SK-N-SH treated with all-trans-retinoic acid at 6 μM for 48 hours (cell line): Measurements from ENCODE around the gene MEF2B.

ENCODE experiments used
- ARNTL ChIP-seq: fragments of 450-650 bp; formaldehyde crosslinking; IDR thresholded peaks from 2 replicates; pipeline ENCODE4 v1.5.0; 2020; ENCODE audit warnings: low read depth, mild to moderate bottlenecking, moderate library complexity, borderline replicate concordance
- BACH2 ChIP-seq: fragments of 250-450 bp; sonication (Bioruptor Pico); IDR thresholded peaks from 2 replicates; pipeline ENCODE4 v1.9.0; 2021; ENCODE audit warnings: mild to moderate bottlenecking, borderline replicate concordance
- CREB5 ChIP-seq: fragments of 250-450 bp; sonication (Bioruptor Pico); IDR thresholded peaks from 2 replicates; pipeline ENCODE4 v1.5.1; 2020; ENCODE audit warnings: low read depth, mild to moderate bottlenecking, moderate library complexity
- GLIS3 ChIP-seq: fragments of 250-450 bp; sonication (Bioruptor Pico); IDR thresholded peaks from 2 replicates; pipeline ENCODE4 v1.5.0; 2020; ENCODE audit warnings: mild to moderate bottlenecking, moderate library complexity
- OSR1 ChIP-seq: fragments of 250-450 bp; sonication (Bioruptor Pico); IDR thresholded peaks from 2 replicates; pipeline ENCODE4 v1.8.0; 2022; ENCODE audit warnings: moderate library complexity, mild to moderate bottlenecking, inconsistent platforms
- POU6F1 ChIP-seq: fragments of 250-450 bp; sonication (Bioruptor Pico); IDR thresholded peaks from 2 replicates; pipeline ENCODE4 v1.8.0; 2021; ENCODE audit warnings: low read depth, mild to moderate bottlenecking, moderate library complexity, borderline replicate concordance
- SNAI2 ChIP-seq: fragments of 250-450 bp; sonication (Bioruptor Pico); IDR thresholded peaks from 2 replicates; pipeline ENCODE4 v1.5.0; 2020; ENCODE audit warnings: mild to moderate bottlenecking, moderate library complexity
- TCF4 ChIP-seq: fragments of 250-450 bp; sonication (Bioruptor Pico); IDR thresholded peaks from 2 replicates; pipeline ENCODE4 v1.8.0; 2021; ENCODE audit warnings: mild to moderate bottlenecking, moderate library complexity, borderline replicate concordance
- ZFP3 ChIP-seq: fragments of 250-450 bp; sonication (Bioruptor Pico); IDR thresholded peaks from 2 replicates; pipeline ENCODE4 v1.5.0; 2020; ENCODE audit warnings: mild to moderate bottlenecking, moderate library complexity
- ZFP30 ChIP-seq: fragments of 450-650 bp; formaldehyde crosslinking; IDR thresholded peaks from 2 replicates; pipeline ENCODE4 v1.5.0; 2022; ENCODE audit warnings: mild to moderate bottlenecking, moderate library complexity
- ZNF8 ChIP-seq: fragments of 450-650 bp; formaldehyde crosslinking; IDR thresholded peaks from 2 replicates; pipeline ENCODE4 v1.5.0; 2020; ENCODE audit warnings: mild to moderate bottlenecking, moderate library complexity

- no peak for TF ChIP-seq ZNF8 (CRISPR knock-in tag)
- no peak for TF ChIP-seq TCF4
- no peak for TF ChIP-seq BACH2
- TF ChIP-seq POU6F1 (CRISPR knock-in tag): no peak
- no peak for TF ChIP-seq ZFP30 (CRISPR knock-in tag)
- no peak for TF ChIP-seq GLIS3
- no peak for TF ChIP-seq CREB5 (CRISPR knock-in tag)
- TF ChIP-seq ZFP3 (CRISPR knock-in tag): no peak
- no peak for TF ChIP-seq ARNTL (CRISPR knock-in tag)
- no peak for TF ChIP-seq SNAI2 (CRISPR knock-in tag)
- TF ChIP-seq OSR1 (CRISPR knock-in tag): no peak
These were observed 31.9 kb upstream of the MEF2B start for GRCh38 chr19:19201697-19202630.
